Measurements from ENCODE around the gene EEF1AKMT4.
A peak's percentile ranks its signal among the peaks of the same experiment; 100 is the strongest.

The EEF1AKMT4 gene

GRCh38 chr3:184305577-184305976 is 56.1 kb downstream of the EEF1AKMT4 start:
- peak; percentile 19 for DNase-seq

GRCh38 chr3:184306341-184306972 is 57.0 kb downstream of the EEF1AKMT4 start:
- no peak for DNase-seq

GRCh38 chr3:184307915-184308314 is 58.4 kb downstream of the EEF1AKMT4 start:
- no peak for DNase-seq

Data from NCI-H2171 treated with DMSO at 0.1 percent for 48 hours (cell line).